ENCODE results near the gene IFI44. TPM values are rescaled to one million over a fixed set of nuclear protein-coding genes. Genes with fewer than 3 reads are reported as not detected.

Gene IFI44
- total and polyA plus RNA-seq, 10 of the 15 experiments (the other 5 are each of a cell fraction or from before 2014, with no cell fraction given), result 37.7 to 272 (median 90.9) TPM

DNA sequence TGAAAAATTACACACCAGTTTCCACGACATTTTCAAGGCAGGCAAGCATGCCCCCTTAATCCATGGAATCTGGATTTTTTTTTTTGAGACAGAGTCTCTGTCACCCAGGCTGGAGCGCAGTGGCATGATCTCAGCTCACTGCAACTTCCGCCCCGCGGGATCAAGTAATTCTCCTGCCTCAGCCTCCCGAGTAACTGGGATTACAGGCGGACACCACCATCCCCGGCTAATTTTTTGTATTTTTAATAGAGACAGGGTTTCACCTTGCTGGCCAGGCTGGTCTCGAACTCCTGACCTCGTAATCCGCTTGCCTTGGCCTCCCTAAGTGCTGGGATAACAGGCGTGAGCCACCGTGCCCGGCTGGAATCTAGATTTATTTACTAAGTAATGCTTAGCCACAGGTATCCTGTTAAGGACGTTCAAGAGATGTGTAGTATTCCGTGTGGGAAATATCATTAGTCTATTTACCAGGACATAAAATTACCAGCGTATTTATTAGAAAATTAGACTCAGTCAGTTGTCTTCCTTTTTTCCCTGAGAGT, 2.5 kb downstream of the IFI44 start:
- no peak for DNase-seq (ENCODE audit: low read depth, low spot score)
- Histone ChIP-seq H3K4me1 (ENCODE audit: control insufficient read depth, insufficient read depth, low read length) (no peaks in the 10 kb centered on the region), H3K27ac (ENCODE audit: control insufficient read depth, insufficient read depth) (peak overlapping the region; percentile 82), H3K4me3 (peak overlapping the region; percentile 95), H3K27me3 (replicated peaks in 1 of 2; ENCODE audit: control insufficient read depth in 2 of 2, insufficient read depth in 2 of 2, low read length in 1 of 2) (no peaks in the 10 kb centered on the region), H3K4me2 (ENCODE audit: control insufficient read depth, insufficient read depth) (peak overlapping the region; percentile 78), H2AFZ (ENCODE audit: control insufficient read depth, low read depth, low read length) (no peak overlapping the region), H3K36me3 (ENCODE audit: control insufficient read depth in 2 of 2, insufficient read depth in 2 of 2, low read length in 1 of 2) (peaks cover 0 to 8% of the 10 kb centered on the region in 2 experiments; a peak in 1 of 4 replicates), H3K9me3 (replicated peaks; ENCODE audit: control insufficient read depth, insufficient read depth, low read length) (peaks cover 10% of the 10 kb centered on the region), H3K79me2 (ENCODE audit: control insufficient read depth, insufficient read depth, low read length) (peaks cover 78% of the 10 kb centered on the region), H4K20me1 (ENCODE audit: control insufficient read depth, insufficient read depth) (no peaks in the 10 kb centered on the region), H3K9ac (ENCODE audit: control insufficient read depth, insufficient read depth, low read length) (peak overlapping the region; percentile 84)
- in situ Hi-C loops (cut with MboI) (no loop called here), intact Hi-C loops (cut with micrococcal nuclease; ENCODE audit: unreplicated experiment) (loop anchor here (1.0 to 5.0 kb wide), 3 partner anchors 28 to 675 kb away; partner anchors contain the start of gene FUBP1)
- POLR2A ChIA-PET, result interaction anchor here (1.9 to 2.3 kb wide), 3 partner anchors 25 to 32 kb away, joined by 8 to 20 read pairs (median 14); partner anchors contain the start of gene IFI44L
- RAD21 ChIA-PET (ENCODE audit: unreplicated experiment), result interaction anchor here (0.9 to 1.2 kb wide), 3 partner anchors 25 to 35 kb away, joined by 3 to 4 read pairs (median 4); partner anchors contain the start of gene IFI44L
- FAIRE-seq, result no peak
- TF ChIP-seq IKZF1 (conservative IDR thresholded peaks at IDR 0.05), result 0 out of 2 replicates have a peak, but pooled peaks have one; percentile 24
- TF ChIP-seq, protein P1, sequence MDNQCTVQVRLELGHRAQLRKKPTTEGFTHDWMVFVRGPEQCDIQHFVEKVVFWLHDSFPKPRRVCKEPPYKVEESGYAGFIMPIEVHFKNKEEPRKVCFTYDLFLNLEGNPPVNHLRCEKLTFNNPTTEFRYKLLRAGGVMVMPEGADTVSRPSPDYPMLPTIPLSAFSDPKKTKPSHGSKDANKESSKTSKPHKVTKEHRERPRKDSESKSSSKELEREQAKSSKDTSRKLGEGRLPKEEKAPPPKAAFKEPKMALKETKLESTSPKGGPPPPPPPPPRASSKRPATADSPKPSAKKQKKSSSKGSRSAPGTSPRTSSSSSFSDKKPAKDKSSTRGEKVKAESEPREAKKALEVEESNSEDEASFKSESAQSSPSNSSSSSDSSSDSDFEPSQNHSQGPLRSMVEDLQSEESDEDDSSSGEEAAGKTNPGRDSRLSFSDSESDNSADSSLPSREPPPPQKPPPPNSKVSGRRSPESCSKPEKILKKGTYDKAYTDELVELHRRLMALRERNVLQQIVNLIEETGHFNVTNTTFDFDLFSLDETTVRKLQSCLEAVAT (IDR thresholded peaks at IDR 0.05), result peak; percentile 89
- TF ChIP-seq IKZF2 (IDR thresholded peaks at IDR 0.05), result 0 out of 4 replicates have a peak, but pooled peaks of 1 of the 2 experiments have one; percentile 15
- peak; percentile 50; the same call in 1 of the 2 replicates for TF ChIP-seq POLR2AphosphoS5 (IDR thresholded peaks at IDR 0.05; ENCODE audit: low read length)
- TF ChIP-seq LARP7 (IDR thresholded peaks at IDR 0.05), result no peak
- TF ChIP-seq FOS (IDR thresholded peaks at IDR 0.05; ENCODE audit: borderline replicate concordance, extremely low read depth, insufficient read length), result no peak
- no peak for ATAC-seq
- CTCF ChIA-PET, result interaction anchor here (1.4 kb wide), 1 partner anchor 26 kb away, joined by 4 read pairs; no protein-coding TSS in a partner anchor
- no TSS peak for BruUV-seq (replicated peaks)
- 55% methylated on average over 17 of the region's 17 CpGs for WGBS (ENCODE audit: insufficient coverage, insufficient replicate concordance, low lambda C conversion rate, missing lambda C conversion rate)
- SMC1A ChIA-PET (ENCODE audit: uncharacterized antibody, unreplicated experiment), result interaction anchor here (1.0 to 1.7 kb wide), 4 partner anchors 24 to 30 kb away, joined by 3 to 14 read pairs (median 4); no protein-coding TSS in a partner anchor
